Psoas muscle (tissue), 8 donors: Measurements from ENCODE around the gene KRT13. TPM values are rescaled to one million over a fixed set of nuclear protein-coding genes. Genes with fewer than 3 reads are reported as not detected.

ENCODE experiments used
- ATAC-seq, 4 donors: fragments of 200-7000 bp; cut with Tn5 transposase; one replicate each; pipeline ENCODE4 v1.9.1; 2020; ENCODE audit warnings: moderate library complexity in 3 of 4, mild to moderate bottlenecking in 2 of 4
- DNase-seq, 2 donors: peaks; one replicate each; pipeline ENCODE4 v3.0.0-alpha.2; 2020
- H3K27ac ChIP-seq: fragments of 200-600 bp; one replicate; pipeline ENCODE4 v1.8.0; 2022
- H3K27me3 ChIP-seq, 3 donors: fragments of 200-600 bp in 1 of 3; one replicate each; pipeline versions ENCODE4 v1.6.1 to v1.8.0; 2013 to 2022; ENCODE audit warnings: low read length in 2 of 3, mild to moderate bottlenecking in 2 of 3, moderate library complexity in 1 of 3; ENCODE audit not compliant: insufficient read depth in 3 of 3
- H3K36me3 ChIP-seq, 2 donors: fragments of 200-600 bp in 1 of 2; one replicate each; pipeline versions ENCODE4 v1.6.1 to v1.8.0; 2013 to 2022; ENCODE audit warnings: low read depth in 1 of 2, mild to moderate bottlenecking in 1 of 2, moderate library complexity in 1 of 2; ENCODE audit not compliant: insufficient read depth in 1 of 2
- H3K4me1 ChIP-seq: fragments of 200-600 bp; one replicate; pipeline ENCODE4 v1.8.0; 2022
- H3K4me3 ChIP-seq: fragments of 200-600 bp; one replicate; pipeline ENCODE4 v1.8.0; 2022; ENCODE audit warnings: mild to moderate bottlenecking
- H3K9me3 ChIP-seq: fragments of 200-600 bp; one replicate; pipeline ENCODE4 v1.8.0; 2022
- WGBS, 3 donors: extraction: QIAGEN DNeasy Blood & Tissue Kit; methylation state at CpG; one replicate each; pipeline versions ENCODE4 v1.1.6 to v1.1.7; 2013; 5-methylcytosine and 5-hydroxymethylcytosine counted together
- intact Hi-C, 2 donors: fragments of 100-400 bp; cut with DNase I; formaldehyde crosslinking; loops; one replicate each; pipeline versions ENCODE4 v1.11.0 to v1.14.2; 2022
- polyA plus RNA-seq, 3 donors: library from polyadenylated mRNA; stranded (reverse); fragments of 200-250 nt; gene quantifications; one replicate each; pipeline ENCODE4 v1.2.3, GENCODE V29; 2013
- total RNA-seq, 4 donors: library from RNA; stranded (reverse); fragmentation: NEBNext Ultra II Directional in 2 of 4; extraction: Animal tissue kit (Norgen Biotek cat#: 25700) in 2 of 4; gene quantifications; one replicate each; pipeline versions ENCODE4 v1.2.1 to v1.2.4, GENCODE V29; 2021 to 2023
- TF ChIP-seq, protein P1 (sequence below): fragments of 200-600 bp; IDR thresholded peaks from one replicate; pipeline ENCODE4 v1.8.0; 2022; ENCODE audit warnings: antibody characterized with exemption
- donor health status: healthy with polysubstance abuse.
- donor health status: DM: no; HTN: no; CAD: no; lungs with moderate emphysema.
- donor health status: Bipolar disorder and iron deficiency.
- donor health status: healthy.
- donor health status: DM: yes; HTN: yes; CAD: no.
- donor health status: DM: no; HTN: no; CAD: no.
- donor health status: DM: no; HTN: no; CAD: no.
- donor health status: DM: yes; HTN: yes; CAD: no.

The KRT13 gene
- total and polyA plus RNA-seq, 7 donors: 0.13 to 3.3 (median 2.7) TPM; not detected in 2

DNA sequence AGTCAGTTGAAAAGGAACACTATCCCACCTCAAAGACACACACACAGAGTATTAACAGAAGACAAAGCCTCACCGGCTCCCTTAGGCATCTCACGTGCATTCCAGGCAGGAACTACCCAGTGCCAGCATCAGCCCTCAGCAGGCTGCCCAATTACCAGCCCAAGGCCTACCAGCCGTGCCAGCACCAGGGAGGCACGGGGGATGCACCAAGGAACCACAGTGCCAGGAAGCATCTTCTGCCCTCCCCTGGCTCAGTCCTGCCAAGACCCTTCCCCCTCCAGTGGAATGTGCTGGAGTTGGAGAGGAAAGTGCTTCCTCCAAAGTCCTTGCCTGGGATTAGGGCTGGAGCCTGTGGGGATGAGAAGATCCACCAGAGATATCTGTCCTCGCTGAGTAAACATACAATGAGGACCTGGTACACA lies 33.7 kb upstream of the KRT13 start:
- no peak for ATAC-seq
- Histone ChIP-seq H3K4me3 (no peak overlapping the region), H3K27ac (no peak overlapping the region), H3K36me3 (no peaks in the 10 kb centered on the region), H3K4me1 (no peaks in the 10 kb centered on the region), H3K9me3 (no peaks in the 10 kb centered on the region), H3K27me3 (peaks cover 0 to 11% (median 3%) of the 10 kb centered on the region in 3 donors)
- DNase-seq: no peak
- intact Hi-C loops: no loop called here
- 54 to 72% (median 57%) methylated on average over 5 of the region's 5 CpGs for WGBS, 3 donors
- TF ChIP-seq, protein P1, sequence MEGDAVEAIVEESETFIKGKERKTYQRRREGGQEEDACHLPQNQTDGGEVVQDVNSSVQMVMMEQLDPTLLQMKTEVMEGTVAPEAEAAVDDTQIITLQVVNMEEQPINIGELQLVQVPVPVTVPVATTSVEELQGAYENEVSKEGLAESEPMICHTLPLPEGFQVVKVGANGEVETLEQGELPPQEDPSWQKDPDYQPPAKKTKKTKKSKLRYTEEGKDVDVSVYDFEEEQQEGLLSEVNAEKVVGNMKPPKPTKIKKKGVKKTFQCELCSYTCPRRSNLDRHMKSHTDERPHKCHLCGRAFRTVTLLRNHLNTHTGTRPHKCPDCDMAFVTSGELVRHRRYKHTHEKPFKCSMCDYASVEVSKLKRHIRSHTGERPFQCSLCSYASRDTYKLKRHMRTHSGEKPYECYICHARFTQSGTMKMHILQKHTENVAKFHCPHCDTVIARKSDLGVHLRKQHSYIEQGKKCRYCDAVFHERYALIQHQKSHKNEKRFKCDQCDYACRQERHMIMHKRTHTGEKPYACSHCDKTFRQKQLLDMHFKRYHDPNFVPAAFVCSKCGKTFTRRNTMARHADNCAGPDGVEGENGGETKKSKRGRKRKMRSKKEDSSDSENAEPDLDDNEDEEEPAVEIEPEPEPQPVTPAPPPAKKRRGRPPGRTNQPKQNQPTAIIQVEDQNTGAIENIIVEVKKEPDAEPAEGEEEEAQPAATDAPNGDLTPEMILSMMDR: no peak

DNA sequence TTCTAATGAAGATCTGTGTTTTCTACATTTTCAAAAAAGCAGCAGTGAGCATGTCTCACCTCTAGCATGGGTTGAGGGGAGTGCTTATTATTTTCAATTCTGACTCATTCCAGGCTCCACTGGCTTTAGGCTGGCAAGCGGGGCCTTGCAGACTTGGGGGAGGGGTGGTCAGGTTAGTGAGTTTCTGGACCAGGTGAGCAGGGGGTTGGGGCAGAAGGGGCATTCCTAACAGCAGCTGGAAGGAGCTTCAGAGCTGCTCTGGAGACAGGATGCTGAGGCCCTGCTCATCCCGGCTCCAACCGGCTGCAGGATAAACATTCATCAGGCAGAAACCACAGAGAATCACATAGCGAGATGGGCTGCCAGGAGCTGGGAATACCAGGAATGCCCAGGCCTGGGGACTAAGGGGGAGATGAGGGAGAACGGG lies 33.2 kb upstream of the KRT13 start:
- DNase-seq: no peak
- Histone ChIP-seq H3K4me3 (no peak overlapping the region), H3K27ac (no peak overlapping the region), H3K27me3 (peaks cover 0 to 13% (median 3%) of the 10 kb centered on the region in 3 donors), H3K9me3 (no peaks in the 10 kb centered on the region), H3K36me3 (no peaks in the 10 kb centered on the region), H3K4me1 (no peaks in the 10 kb centered on the region)
- 60 to 71% (median 62%) methylated on average over 5 of the region's 5 CpGs for WGBS, 3 donors
- TF ChIP-seq, protein P1: no peak
- intact Hi-C loops: no loop called here
- no peak for ATAC-seq

GRCh38 chr17:41537990-41538389 lies 32.6 kb upstream of the KRT13 start:
- Histone ChIP-seq H3K4me3 (no peak overlapping the region), H3K27ac (no peak overlapping the region), H3K27me3 (peaks cover 0 to 13% (median 3%) of the 10 kb centered on the region in 3 donors), H3K9me3 (no peaks in the 10 kb centered on the region), H3K4me1 (no peaks in the 10 kb centered on the region), H3K36me3 (no peaks in the 10 kb centered on the region)
- no peak for DNase-seq
- intact Hi-C loops: no loop called here
- TF ChIP-seq, protein P1: no peak
- ATAC-seq: no peak
- WGBS, 3 donors: 83 to 87% (median 84%) methylated on average over 8 to 9 of the region's 9 CpGs

- DNase-seq (no peak), ATAC-seq (no peak)
- Histone ChIP-seq H3K36me3 (no peaks in the 10 kb centered on the region), H3K27me3 (peaks cover 0 to 13% (median 3%) of the 10 kb centered on the region in 3 donors), H3K27ac (no peak overlapping the region), H3K4me1 (no peaks in the 10 kb centered on the region), H3K9me3 (no peaks in the 10 kb centered on the region), H3K4me3 (no peak overlapping the region)
- intact Hi-C loops: no loop called here
- 80 to 82% (median 81%) methylated on average over 7 of the region's 7 CpGs for WGBS, 3 donors
- TF ChIP-seq, protein P1: no peak
Observed at GRCh38 chr17:41537614-41537954, 32.2 kb upstream of the KRT13 start.
